Measurements from ENCODE around the gene BTBD9. TPM values are rescaled to one million over a fixed set of nuclear protein-coding genes. Genes with fewer than 3 reads are reported as not detected.

BTBD9 gene
- total and polyA plus RNA-seq, 4 experiments from 2014 or later, result 5.2 to 40.4 (median 32.3) TPM

DNA sequence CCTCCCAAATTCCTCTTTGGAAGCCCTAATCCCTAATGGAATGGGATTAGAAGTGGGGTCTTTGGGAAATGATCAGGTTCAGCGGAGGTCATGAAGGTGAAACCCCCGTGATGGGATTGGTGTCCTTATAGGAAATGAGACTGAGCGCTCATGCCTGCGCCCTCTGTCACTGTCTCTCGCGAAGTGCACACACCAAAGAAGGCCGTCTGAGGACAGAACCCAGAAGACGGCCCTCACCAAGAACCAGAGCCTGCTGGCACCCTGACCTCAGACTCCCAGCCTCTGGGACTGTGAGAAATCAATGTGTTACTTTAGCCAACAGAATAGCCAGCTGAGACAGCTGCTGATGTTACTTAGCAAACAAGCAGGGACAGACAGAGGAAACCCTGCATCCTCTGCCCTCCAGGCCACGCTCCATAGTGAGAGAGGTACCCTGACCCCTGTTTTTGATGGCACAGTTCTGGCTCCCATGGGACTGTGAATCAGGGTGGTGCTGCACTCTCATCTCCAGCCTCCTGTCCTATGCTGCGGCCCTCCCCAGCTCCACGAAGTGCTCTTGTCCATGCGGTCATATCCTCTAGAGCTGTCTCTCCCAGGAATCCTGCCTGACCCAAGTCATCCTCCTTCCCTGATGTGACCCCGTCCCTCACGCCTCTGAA, 450.9 kb downstream of the BTBD9 start:
- peaks cover 21 to 38% of the 10 kb centered on the region in 2 donors for H3K36me3 Mint-ChIP-seq
- no peaks in the 10 kb centered on the region for H3K9me3 ChIP-seq (ENCODE audit: control insufficient read depth in 1 of 2, low read length in 2 of 2)
- H3K4me3 ChIP-seq (ENCODE audit: low read length in 2 of 2), result no peak overlapping the region
- H3K36me3 ChIP-seq (ENCODE audit: insufficient read depth, low read length), result peaks cover 3% of the 10 kb centered on the region
- no peaks in the 10 kb centered on the region for H3K9me3 Mint-ChIP-seq
- H3K27me3 ChIP-seq (ENCODE audit: insufficient read depth, low read length), result no peaks in the 10 kb centered on the region
- H3K27ac Mint-ChIP-seq, result peak overlapping the region in 1 of 7 donors; percentile 73
- H3K27me3 Mint-ChIP-seq, result no peaks in the 10 kb centered on the region
- peaks cover 0 to 5% (median under 1%) of the 10 kb centered on the region in 4 donors for H3K4me1 Mint-ChIP-seq
- H3K27ac ChIP-seq (ENCODE audit: low read depth, low read length), result no peak overlapping the region
- DNase-seq, result no peak
- CTCF ChIA-PET (ENCODE audit: partially characterized antibody), result no interaction called here
- POLR2A ChIA-PET (ENCODE audit: partially characterized antibody), result no interaction called here
- no peak overlapping the region for H3K4me3 Mint-ChIP-seq
- intact Hi-C loops (cut with micrococcal nuclease), result no loop called here
- no peaks in the 10 kb centered on the region for H3K4me1 ChIP-seq (ENCODE audit: insufficient read depth, low read length)

DNA sequence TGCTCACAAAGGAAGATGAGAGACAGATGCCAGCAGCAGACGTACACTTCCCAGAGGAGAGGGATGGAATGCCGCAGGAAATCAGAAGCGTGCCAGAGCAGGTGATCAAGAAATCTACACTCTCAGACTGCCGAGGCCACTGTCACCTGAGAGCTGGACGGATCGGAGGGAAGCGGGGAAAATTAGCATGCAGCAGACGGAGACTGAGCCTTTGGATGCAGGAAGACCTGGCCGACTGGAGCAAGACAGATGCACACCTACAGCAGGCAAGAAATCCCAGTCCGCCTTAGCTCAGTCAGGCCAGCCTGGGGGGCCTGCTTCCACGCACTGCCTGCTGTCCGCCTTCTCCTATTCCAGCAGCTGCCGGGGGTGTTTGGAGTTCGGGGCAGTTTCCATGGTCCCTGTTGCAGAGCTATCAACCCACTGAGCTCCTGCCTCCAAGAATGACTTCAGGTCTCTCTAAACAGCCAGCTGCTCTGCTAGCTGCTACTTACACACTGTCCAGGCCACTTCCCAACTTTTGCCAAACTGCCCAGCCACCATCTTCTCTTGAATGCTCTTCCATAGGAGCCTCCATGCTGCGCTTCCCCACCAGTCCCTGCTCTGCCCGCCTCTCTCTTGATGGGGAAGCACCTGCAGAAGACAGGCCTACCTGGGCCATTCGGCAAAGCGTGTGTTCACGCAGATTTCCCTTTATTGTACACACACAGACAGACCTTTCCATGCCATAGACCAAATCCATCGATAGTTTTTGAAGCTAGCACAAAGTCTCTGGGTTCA, 451.7 kb downstream of the BTBD9 start:
- ChIA-PET CTCF (ENCODE audit: partially characterized antibody) (no interaction called here), POLR2A (ENCODE audit: partially characterized antibody) (no interaction called here)
- no peak for DNase-seq
- no peak overlapping the region for H3K27ac ChIP-seq (ENCODE audit: low read depth, low read length)
- no peaks in the 10 kb centered on the region for H3K4me1 ChIP-seq (ENCODE audit: insufficient read depth, low read length)
- no peaks in the 10 kb centered on the region for H3K9me3 Mint-ChIP-seq
- H3K4me3 ChIP-seq (ENCODE audit: low read length in 2 of 2), result no peak overlapping the region
- peaks cover 18 to 42% of the 10 kb centered on the region in 2 donors for H3K36me3 Mint-ChIP-seq
- no peak overlapping the region for H3K4me3 Mint-ChIP-seq
- peak overlapping the region in 3 of 7 donors; percentile 22 to 47 (median 31) for H3K27ac Mint-ChIP-seq
- intact Hi-C loops (cut with micrococcal nuclease), result no loop called here
- H3K27me3 ChIP-seq (ENCODE audit: insufficient read depth, low read length), result no peaks in the 10 kb centered on the region
- peaks cover 3% of the 10 kb centered on the region for H3K36me3 ChIP-seq (ENCODE audit: insufficient read depth, low read length)
- H3K4me1 Mint-ChIP-seq, result peaks cover 0 to 5% (median 1%) of the 10 kb centered on the region in 4 donors
- no peaks in the 10 kb centered on the region for H3K27me3 Mint-ChIP-seq
- H3K9me3 ChIP-seq (ENCODE audit: control insufficient read depth in 1 of 2, low read length in 2 of 2), result no peaks in the 10 kb centered on the region

DNA sequence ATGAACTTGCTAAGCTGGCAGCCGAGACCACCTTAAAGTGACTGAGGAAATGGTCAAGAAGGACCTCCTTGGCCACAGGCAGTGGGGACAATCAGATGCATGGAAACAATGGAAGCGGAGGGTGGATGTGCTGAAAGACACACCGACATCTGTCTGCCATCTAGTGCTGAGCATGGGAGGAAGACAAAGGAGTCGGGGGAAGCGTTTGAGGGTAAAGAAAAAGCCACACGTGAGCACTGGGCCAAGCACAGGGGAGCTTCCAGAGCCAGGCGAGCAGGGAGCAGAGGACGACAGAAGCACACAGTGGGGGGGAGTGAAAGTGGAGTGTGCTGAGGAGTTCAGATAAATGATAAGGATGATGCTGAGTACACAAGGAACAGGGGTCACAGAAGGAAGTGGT, 452.4 kb downstream of the BTBD9 start:
- Histone ChIP-seq H3K36me3 (ENCODE audit: insufficient read depth, low read length) (peaks cover 2% of the 10 kb centered on the region), H3K27ac (ENCODE audit: low read depth, low read length) (no peak overlapping the region), H3K27me3 (ENCODE audit: insufficient read depth, low read length) (no peaks in the 10 kb centered on the region), H3K4me3 (ENCODE audit: low read length in 2 of 2) (no peak overlapping the region), H3K9me3 (ENCODE audit: control insufficient read depth in 1 of 2, low read length in 2 of 2) (no peaks in the 10 kb centered on the region), H3K4me1 (ENCODE audit: insufficient read depth, low read length) (no peaks in the 10 kb centered on the region)
- H3K27ac Mint-ChIP-seq, result peak overlapping the region in 1 of 7 donors; percentile 51
- H3K4me1 Mint-ChIP-seq, result peaks cover 0 to 5% (median 1%) of the 10 kb centered on the region in 4 donors
- no peak for DNase-seq
- ChIA-PET CTCF (ENCODE audit: partially characterized antibody) (no interaction called here), POLR2A (ENCODE audit: partially characterized antibody) (no interaction called here)
- H3K4me3 Mint-ChIP-seq, result no peak overlapping the region
- H3K9me3 Mint-ChIP-seq, result no peaks in the 10 kb centered on the region
- peaks cover 15 to 39% of the 10 kb centered on the region in 2 donors for H3K36me3 Mint-ChIP-seq
- intact Hi-C loops (cut with micrococcal nuclease), result no loop called here
- H3K27me3 Mint-ChIP-seq, result no peaks in the 10 kb centered on the region

DNA sequence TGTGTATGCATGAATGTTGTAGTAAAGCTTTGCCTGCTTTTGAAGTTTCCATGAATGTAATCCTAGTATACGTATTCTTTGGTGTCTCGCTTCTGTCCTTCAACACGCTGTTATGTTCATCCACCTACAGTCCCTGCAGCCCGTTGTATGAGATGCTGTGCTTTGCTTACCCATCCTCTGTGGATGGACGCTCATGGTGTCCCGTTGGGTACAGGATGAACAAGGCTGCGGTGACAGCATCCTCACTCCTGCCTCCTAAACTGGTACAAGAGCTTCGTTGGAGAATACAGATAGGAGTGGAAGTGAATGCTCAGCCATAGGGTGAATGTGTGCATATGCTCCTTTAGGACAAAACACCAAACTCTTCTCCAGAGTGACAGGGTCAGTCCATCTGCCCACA, 454.0 kb downstream of the BTBD9 start:
- no peak for DNase-seq
- intact Hi-C loops (cut with micrococcal nuclease), result no loop called here
- H3K4me3 Mint-ChIP-seq, result no peak overlapping the region

DNA sequence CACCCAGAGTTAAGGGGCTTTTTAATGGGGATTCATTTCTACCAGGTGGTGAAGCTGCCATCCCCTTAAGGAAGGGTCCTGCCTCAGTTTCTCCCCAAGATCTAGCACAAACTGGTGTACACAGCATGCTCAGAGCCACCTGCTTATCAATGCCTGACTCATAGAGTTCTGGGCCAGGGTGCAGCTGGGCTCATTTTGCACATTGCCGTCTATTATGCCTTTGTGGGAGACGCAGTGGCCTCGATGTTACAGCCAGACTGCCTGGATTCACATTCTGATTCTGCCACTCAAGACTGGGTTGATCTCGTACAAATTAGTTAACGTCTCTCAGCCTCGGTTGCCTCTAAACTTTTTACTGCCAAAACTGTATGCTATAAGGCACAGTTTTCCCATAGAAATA, 454.5 kb downstream of the BTBD9 start:
- peak overlapping the region in 3 of 7 donors; percentile 12 to 30 (median 25) for H3K27ac Mint-ChIP-seq
- H3K9me3 Mint-ChIP-seq, result no peaks in the 10 kb centered on the region
- H3K4me1 Mint-ChIP-seq, result peaks cover 0 to 5% (median 1%) of the 10 kb centered on the region in 4 donors

More for the DNA sequence above, 454.0 kb downstream of the BTBD9 start:
- H3K27me3 Mint-ChIP-seq, result no peaks in the 10 kb centered on the region
- H3K36me3 Mint-ChIP-seq, result peaks cover 15 to 31% of the 10 kb centered on the region in 2 donors
- H3K9me3 Mint-ChIP-seq, result no peaks in the 10 kb centered on the region
- H3K9me3 ChIP-seq (ENCODE audit: control insufficient read depth in 1 of 2, low read length in 2 of 2), result no peaks in the 10 kb centered on the region
- H3K4me1 ChIP-seq (ENCODE audit: insufficient read depth, low read length), result no peaks in the 10 kb centered on the region
- H3K4me1 Mint-ChIP-seq, result peaks cover 0 to 5% (median 1%) of the 10 kb centered on the region in 4 donors
- ChIA-PET POLR2A (ENCODE audit: partially characterized antibody) (no interaction called here), CTCF (ENCODE audit: partially characterized antibody) (no interaction called here)
- peak overlapping the region in 1 of 7 donors; percentile 62 for H3K27ac Mint-ChIP-seq
- H3K27me3 ChIP-seq (ENCODE audit: insufficient read depth, low read length), result no peaks in the 10 kb centered on the region
- no peak overlapping the region for H3K4me3 ChIP-seq (ENCODE audit: low read length in 2 of 2)
- H3K36me3 ChIP-seq (ENCODE audit: insufficient read depth, low read length), result no peaks in the 10 kb centered on the region
- H3K27ac ChIP-seq (ENCODE audit: low read depth, low read length), result no peak overlapping the region

DNA sequence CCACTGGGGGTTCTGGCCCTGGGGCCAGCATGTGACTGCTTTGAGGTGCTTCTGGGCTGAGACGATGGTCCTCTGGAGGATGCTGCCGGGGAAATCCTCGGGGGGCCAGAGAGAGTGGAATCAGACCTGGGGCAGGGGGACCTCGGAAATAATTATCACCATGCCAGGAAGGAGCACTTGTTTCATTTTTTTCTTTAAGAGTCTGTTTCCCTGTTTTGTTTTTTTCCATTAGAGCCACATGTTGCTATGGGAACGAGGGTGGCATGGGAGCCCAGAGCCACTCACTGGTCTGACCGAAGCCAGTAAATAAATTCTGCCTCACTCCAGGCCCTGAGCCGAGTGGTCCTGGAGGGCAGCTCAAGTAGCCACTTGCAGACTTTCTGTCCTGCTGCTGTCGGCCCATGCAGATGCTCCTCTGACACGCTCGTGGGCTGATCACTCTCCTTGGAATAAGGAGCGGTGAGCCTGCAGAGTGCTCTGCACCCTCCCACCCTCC, 455.1 kb downstream of the BTBD9 start:
- ChIA-PET CTCF (ENCODE audit: partially characterized antibody) (no interaction called here), POLR2A (ENCODE audit: partially characterized antibody) (no interaction called here)
- H3K4me3 ChIP-seq (ENCODE audit: low read length in 2 of 2), result no peak overlapping the region
- peaks cover 12 to 29% of the 10 kb centered on the region in 2 donors for H3K36me3 Mint-ChIP-seq
- no peaks in the 10 kb centered on the region for H3K27me3 Mint-ChIP-seq
- no peak overlapping the region for H3K4me3 Mint-ChIP-seq
- DNase-seq, result no peak
- H3K36me3 ChIP-seq (ENCODE audit: insufficient read depth, low read length), result no peaks in the 10 kb centered on the region
- H3K9me3 Mint-ChIP-seq, result no peaks in the 10 kb centered on the region
- no peak overlapping the region for H3K27ac Mint-ChIP-seq
- peaks cover 0 to 5% (median 1%) of the 10 kb centered on the region in 4 donors for H3K4me1 Mint-ChIP-seq
- H3K9me3 ChIP-seq (ENCODE audit: control insufficient read depth in 1 of 2, low read length in 2 of 2), result no peaks in the 10 kb centered on the region
- intact Hi-C loops (cut with micrococcal nuclease), result no loop called here
- no peaks in the 10 kb centered on the region for H3K4me1 ChIP-seq (ENCODE audit: insufficient read depth, low read length)
- H3K27ac ChIP-seq (ENCODE audit: low read depth, low read length), result no peak overlapping the region
- no peaks in the 10 kb centered on the region for H3K27me3 ChIP-seq (ENCODE audit: insufficient read depth, low read length)

More for the DNA sequence above, 454.5 kb downstream of the BTBD9 start:
- Histone ChIP-seq H3K9me3 (ENCODE audit: control insufficient read depth in 1 of 2, low read length in 2 of 2) (no peaks in the 10 kb centered on the region), H3K4me3 (ENCODE audit: low read length in 2 of 2) (no peak overlapping the region), H3K36me3 (ENCODE audit: insufficient read depth, low read length) (no peaks in the 10 kb centered on the region), H3K27me3 (ENCODE audit: insufficient read depth, low read length) (no peaks in the 10 kb centered on the region), H3K4me1 (ENCODE audit: insufficient read depth, low read length) (no peaks in the 10 kb centered on the region), H3K27ac (ENCODE audit: low read depth, low read length) (no peak overlapping the region)
- H3K36me3 Mint-ChIP-seq, result peaks cover 12 to 29% of the 10 kb centered on the region in 2 donors
- ChIA-PET CTCF (ENCODE audit: partially characterized antibody) (no interaction called here), POLR2A (ENCODE audit: partially characterized antibody) (no interaction called here)
- H3K4me3 Mint-ChIP-seq, result no peak overlapping the region
- DNase-seq, result no peak
- no peaks in the 10 kb centered on the region for H3K27me3 Mint-ChIP-seq
- intact Hi-C loops (cut with micrococcal nuclease), result no loop called here

DNA sequence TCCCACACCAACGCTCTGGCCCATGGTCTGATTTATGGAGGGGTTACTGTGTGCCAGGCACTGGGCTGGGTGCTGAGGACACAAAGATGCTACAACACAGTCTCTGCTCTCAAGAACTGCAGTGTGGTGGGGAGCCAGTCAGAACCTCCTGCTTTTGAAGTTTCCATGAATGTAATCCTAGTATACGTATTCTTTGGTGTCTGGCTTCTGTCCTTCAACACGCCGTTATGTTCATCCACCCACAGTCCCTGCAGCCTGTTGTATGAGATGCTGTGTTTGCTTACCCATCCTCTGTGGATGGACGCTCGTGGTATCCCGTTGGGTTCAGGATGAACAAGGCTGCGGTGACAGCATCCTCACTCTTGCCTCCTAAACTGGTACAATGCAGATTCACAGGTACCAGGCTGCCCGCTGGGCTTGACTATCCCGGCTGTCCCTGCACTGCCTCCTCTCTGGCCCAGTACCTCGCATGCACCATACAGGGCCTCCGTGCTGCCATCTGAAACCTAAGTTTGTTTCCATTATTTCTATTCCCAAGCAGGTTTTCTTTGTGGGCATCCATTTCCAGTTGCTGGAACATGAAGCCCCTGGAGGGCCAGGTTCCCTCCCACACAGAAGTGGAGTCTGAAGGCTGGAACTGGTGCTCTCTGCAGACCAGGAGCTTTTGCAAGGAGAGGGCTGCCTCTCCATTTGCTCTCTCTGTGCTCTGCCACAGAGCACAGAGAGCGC, 455.7 kb downstream of the BTBD9 start:
- Mint-ChIP-seq H3K9me3 (no peaks in the 10 kb centered on the region), H3K27me3 (no peaks in the 10 kb centered on the region), H3K27ac (no peak overlapping the region), H3K4me1 (peaks cover 0 to 5% (median under 1%) of the 10 kb centered on the region in 4 donors), H3K4me3 (no peak overlapping the region), H3K36me3 (peaks cover 10 to 26% of the 10 kb centered on the region in 2 donors)
- Histone ChIP-seq H3K4me3 (ENCODE audit: low read length in 2 of 2) (no peak overlapping the region), H3K27ac (ENCODE audit: low read depth, low read length) (no peak overlapping the region), H3K9me3 (ENCODE audit: control insufficient read depth in 1 of 2, low read length in 2 of 2) (no peaks in the 10 kb centered on the region), H3K4me1 (ENCODE audit: insufficient read depth, low read length) (no peaks in the 10 kb centered on the region), H3K27me3 (ENCODE audit: insufficient read depth, low read length) (no peaks in the 10 kb centered on the region), H3K36me3 (ENCODE audit: insufficient read depth, low read length) (no peaks in the 10 kb centered on the region)
- intact Hi-C loops (cut with micrococcal nuclease), result no loop called here
- POLR2A ChIA-PET (ENCODE audit: partially characterized antibody), result no interaction called here
- CTCF ChIA-PET (ENCODE audit: partially characterized antibody), result no interaction called here
- no peak for DNase-seq

Measured in CD4-positive, alpha-beta memory T cell (primary cell).